Panc1 (cell line): ENCODE measurements around the gene LRRC38. TPM values are rescaled to one million over a fixed set of nuclear protein-coding genes. Genes with fewer than 3 reads are reported as not detected.

Source experiments
- ATAC-seq: fragments of 200-7000 bp; cut with Tn5 transposase; 2 replicates; pipeline ENCODE4 v1.9.1; 2020; ENCODE audit warnings: mild to moderate bottlenecking, moderate library complexity
- BruUV-seq: library from RNA; stranded (reverse); fragments of 400-500 nt; replicated peaks from 2 replicates; lab custom pipeline; 2021; lab: Mats Ljungman, UMichigan
- CTCF ChIA-PET: fragments of 300-600 bp; sonication (Branson Sonifier 250); formaldehyde crosslinking; loops from one replicate; lab custom pipeline; 2022; ENCODE audit warnings: antibody characterized with exemption; lab: Charles Lee
- POLR2A ChIA-PET: fragments of 300-600 bp; sonication (Branson Sonifier 250); formaldehyde crosslinking; loops from one replicate; lab custom pipeline; 2022; ENCODE audit warnings: antibody characterized with exemption; lab: Charles Lee
- DNase-seq: peaks from one replicate; pipeline ENCODE4 v3.0.0-alpha.2; 2010; ENCODE audit warnings: low read depth, low spot score
- H3K27ac ChIP-seq: 2 replicates; pipeline ENCODE4 v1.5.1; 2011; ENCODE audit warnings: mild to moderate bottlenecking, low read length, inconsistent platforms
- H3K27me3 ChIP-seq: fragments of 200-500 bp; sonication (Bioruptor generic); 2 replicates; pipeline ENCODE4 v1.6.0; 2014; ENCODE audit warnings: low read length, inconsistent platforms; ENCODE audit not compliant: control insufficient read depth, insufficient read depth
- H3K36me3 ChIP-seq: fragments of 200-500 bp; sonication (Bioruptor generic); 2 replicates; pipeline ENCODE4 v1.5.1; 2014; ENCODE audit warnings: inconsistent platforms, mild to moderate bottlenecking, low read length, moderate library complexity; ENCODE audit not compliant: control insufficient read depth, insufficient read depth
- H3K4me1 ChIP-seq: 2 replicates; pipeline ENCODE4 v1.5.1; 2011; ENCODE audit warnings: inconsistent platforms, mild to moderate bottlenecking, low read length, moderate library complexity; ENCODE audit not compliant: control insufficient read depth, insufficient read depth
- H3K4me3 ChIP-seq, 2 experiments: 2 replicates each; pipeline ENCODE4 v1.5.1; 2011 to 2012; ENCODE audit warnings: low read depth in 2 of 2, low read length in 2 of 2, mild to moderate bottlenecking in 2 of 2, inconsistent platforms in 1 of 2, moderate library complexity in 1 of 2
- H3K9me3 ChIP-seq: fragments of 200-500 bp; sonication (Bioruptor generic); 2 replicates; pipeline ENCODE4 v1.5.1; 2014; ENCODE audit warnings: low read depth, mild to moderate bottlenecking, inconsistent platforms, low read length, moderate library complexity; ENCODE audit not compliant: control insufficient read depth, insufficient read depth
- POLR2AphosphoS5 ChIP-seq: IDR thresholded peaks from 2 replicates; pipeline ENCODE4 v1.6.1; 2012; ENCODE audit warnings: mild to moderate bottlenecking, low read depth, low read length, moderate library complexity
- SIN3A ChIP-seq: IDR thresholded peaks from 2 replicates; pipeline ENCODE4 v1.6.1; 2012; ENCODE audit warnings: low read depth, mild to moderate bottlenecking, low read length, moderate library complexity, borderline replicate concordance; ENCODE audit not compliant: insufficient read depth
- TCF7L2 ChIP-seq: IDR thresholded peaks from 2 replicates; pipeline ENCODE4 v1.6.1; 2011; ENCODE audit warnings: mild to moderate bottlenecking, low read depth, low read length, inconsistent platforms
- in situ Hi-C: cut with HindIII; loops from 2 replicates; pipeline ENCODE4 v1.10.0; 2016; ENCODE audit warnings: low sequenced_read_pairs, low pct_unique_long_range_greater_than_20kb
- intact Hi-C: fragments of 100-400 bp; cut with micrococcal nuclease; formaldehyde crosslinking; loops from one replicate; pipeline ENCODE4 v1.10.0; 2022; ENCODE audit not compliant: unreplicated experiment
- total RNA-seq: library from RNA; stranded (reverse); gene quantifications from one replicate; pipeline ENCODE4 v1.2.1, GENCODE V29; 2021; ENCODE audit not compliant: unreplicated experiment
- TF ChIP-seq, protein P1 (sequence below): fragments of 450-650 bp; IDR thresholded peaks from 2 replicates; pipeline ENCODE4 v1.5.1; 2017; ENCODE audit warnings: mild to moderate bottlenecking
- TF ChIP-seq, protein P2 (sequence below), 2 experiments: IDR thresholded peaks; 2 replicates each; pipeline ENCODE4 v1.6.1; 2011 to 2012; ENCODE audit warnings: low read depth in 2 of 2, control low read depth in 1 of 2, low read length in 1 of 2, mild to moderate bottlenecking in 1 of 2, moderate library complexity in 1 of 2; ENCODE audit not compliant: insufficient read depth in 1 of 2

Gene LRRC38
- total RNA-seq, 1 experiment from 2014 or later, result not detected

- Histone ChIP-seq H3K27ac (no peak overlapping the region), H3K4me1 (no peaks in the 10 kb centered on the region), H3K27me3 (peaks cover 2% of the 10 kb centered on the region; the same call in 1 of the 2 replicates), H3K4me3 (no peak overlapping the region), H3K36me3 (no peaks in the 10 kb centered on the region), H3K9me3 (no peaks in the 10 kb centered on the region)
- in situ Hi-C loops (no loop called here), intact Hi-C loops (no loop called here)
- TF ChIP-seq, protein P1, sequence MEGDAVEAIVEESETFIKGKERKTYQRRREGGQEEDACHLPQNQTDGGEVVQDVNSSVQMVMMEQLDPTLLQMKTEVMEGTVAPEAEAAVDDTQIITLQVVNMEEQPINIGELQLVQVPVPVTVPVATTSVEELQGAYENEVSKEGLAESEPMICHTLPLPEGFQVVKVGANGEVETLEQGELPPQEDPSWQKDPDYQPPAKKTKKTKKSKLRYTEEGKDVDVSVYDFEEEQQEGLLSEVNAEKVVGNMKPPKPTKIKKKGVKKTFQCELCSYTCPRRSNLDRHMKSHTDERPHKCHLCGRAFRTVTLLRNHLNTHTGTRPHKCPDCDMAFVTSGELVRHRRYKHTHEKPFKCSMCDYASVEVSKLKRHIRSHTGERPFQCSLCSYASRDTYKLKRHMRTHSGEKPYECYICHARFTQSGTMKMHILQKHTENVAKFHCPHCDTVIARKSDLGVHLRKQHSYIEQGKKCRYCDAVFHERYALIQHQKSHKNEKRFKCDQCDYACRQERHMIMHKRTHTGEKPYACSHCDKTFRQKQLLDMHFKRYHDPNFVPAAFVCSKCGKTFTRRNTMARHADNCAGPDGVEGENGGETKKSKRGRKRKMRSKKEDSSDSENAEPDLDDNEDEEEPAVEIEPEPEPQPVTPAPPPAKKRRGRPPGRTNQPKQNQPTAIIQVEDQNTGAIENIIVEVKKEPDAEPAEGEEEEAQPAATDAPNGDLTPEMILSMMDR, result no peak
- TF ChIP-seq SIN3A (no peak), TCF7L2 (no peak), POLR2AphosphoS5 (no peak)
- TF ChIP-seq, protein P2, sequence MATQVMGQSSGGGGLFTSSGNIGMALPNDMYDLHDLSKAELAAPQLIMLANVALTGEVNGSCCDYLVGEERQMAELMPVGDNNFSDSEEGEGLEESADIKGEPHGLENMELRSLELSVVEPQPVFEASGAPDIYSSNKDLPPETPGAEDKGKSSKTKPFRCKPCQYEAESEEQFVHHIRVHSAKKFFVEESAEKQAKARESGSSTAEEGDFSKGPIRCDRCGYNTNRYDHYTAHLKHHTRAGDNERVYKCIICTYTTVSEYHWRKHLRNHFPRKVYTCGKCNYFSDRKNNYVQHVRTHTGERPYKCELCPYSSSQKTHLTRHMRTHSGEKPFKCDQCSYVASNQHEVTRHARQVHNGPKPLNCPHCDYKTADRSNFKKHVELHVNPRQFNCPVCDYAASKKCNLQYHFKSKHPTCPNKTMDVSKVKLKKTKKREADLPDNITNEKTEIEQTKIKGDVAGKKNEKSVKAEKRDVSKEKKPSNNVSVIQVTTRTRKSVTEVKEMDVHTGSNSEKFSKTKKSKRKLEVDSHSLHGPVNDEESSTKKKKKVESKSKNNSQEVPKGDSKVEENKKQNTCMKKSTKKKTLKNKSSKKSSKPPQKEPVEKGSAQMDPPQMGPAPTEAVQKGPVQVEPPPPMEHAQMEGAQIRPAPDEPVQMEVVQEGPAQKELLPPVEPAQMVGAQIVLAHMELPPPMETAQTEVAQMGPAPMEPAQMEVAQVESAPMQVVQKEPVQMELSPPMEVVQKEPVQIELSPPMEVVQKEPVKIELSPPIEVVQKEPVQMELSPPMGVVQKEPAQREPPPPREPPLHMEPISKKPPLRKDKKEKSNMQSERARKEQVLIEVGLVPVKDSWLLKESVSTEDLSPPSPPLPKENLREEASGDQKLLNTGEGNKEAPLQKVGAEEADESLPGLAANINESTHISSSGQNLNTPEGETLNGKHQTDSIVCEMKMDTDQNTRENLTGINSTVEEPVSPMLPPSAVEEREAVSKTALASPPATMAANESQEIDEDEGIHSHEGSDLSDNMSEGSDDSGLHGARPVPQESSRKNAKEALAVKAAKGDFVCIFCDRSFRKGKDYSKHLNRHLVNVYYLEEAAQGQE (IDR thresholded peaks at IDR 0.05; ENCODE audit: insufficient read depth in 1 of 2, low read depth in 2 of 2, low read length in 1 of 2), result no peak
- ATAC-seq (no peak), DNase-seq (no peak)
- CTCF ChIA-PET, result no interaction called here
- BruUV-seq, result no TSS peak
- POLR2A ChIA-PET, result interaction anchor here (0.7 kb wide), 1 partner anchor 98 kb away, joined by 3 read pairs; no protein-coding TSS in a partner anchor
Measured at GRCh38 chr1:13479171-13479856, 34.5 kb downstream of the LRRC38 start.

DNA sequence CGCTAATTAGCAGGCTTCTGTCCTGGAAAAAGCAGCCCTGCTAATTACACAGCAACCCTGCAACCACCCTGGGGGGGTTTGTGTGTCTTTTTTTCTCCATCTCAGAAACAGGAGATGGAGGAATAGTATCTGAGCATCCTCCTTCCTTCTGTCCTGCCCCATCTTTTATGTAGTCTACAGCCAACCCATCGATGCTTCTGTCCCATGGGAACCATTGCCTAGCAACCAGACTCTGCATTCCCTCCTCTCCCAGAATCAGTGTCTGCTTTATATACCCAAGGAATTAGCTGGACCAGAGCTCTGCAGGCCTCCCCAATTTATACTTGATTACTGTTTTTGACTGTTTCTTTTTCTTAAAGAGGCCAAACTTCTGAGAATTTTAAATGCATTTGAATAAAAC lies 35.1 kb downstream of the LRRC38 start:
- peaks cover 2% of the 10 kb centered on the region; the same call in 1 of the 2 replicates for H3K27me3 ChIP-seq
- DNase-seq (no peak), ATAC-seq (no peak)
- ChIA-PET CTCF (no interaction called here), POLR2A (interaction anchor here (0.7 kb wide), 1 partner anchor 99 kb away, joined by 3 read pairs; no protein-coding TSS in a partner anchor)
- no peaks in the 10 kb centered on the region for H3K36me3 ChIP-seq
- H3K4me1 ChIP-seq, result no peaks in the 10 kb centered on the region
- TF ChIP-seq, protein P1, result no peak
- TF ChIP-seq SIN3A (no peak), TCF7L2 (no peak)
- TF ChIP-seq, protein P2 (IDR thresholded peaks at IDR 0.05; ENCODE audit: insufficient read depth in 1 of 2, low read depth in 2 of 2, low read length in 1 of 2), result no peak
- in situ Hi-C loops, result no loop called here
- H3K9me3 ChIP-seq, result no peaks in the 10 kb centered on the region
- H3K27ac ChIP-seq, result no peak overlapping the region
- BruUV-seq, result no TSS peak
- intact Hi-C loops, result no loop called here
- H3K4me3 ChIP-seq, result no peak overlapping the region
